HCEC 1CT (cell line): Measurements from ENCODE around the gene TNNC2.
"Not testable (repeated sequence)": the region's sequence is repeated elsewhere in the genome, so short reads cannot be mapped to it uniquely, and the experiment has no call there.

Experiments
- DNase-seq: peaks from one replicate; pipeline ENCODE4 v3.0.0-alpha.2; 2017

The TNNC2 gene

GRCh38 chr20:45848421-45848820, 21.3 kb upstream of the TNNC2 start:
- DNase-seq, result no peak

- no peak for DNase-seq
Measured at GRCh38 chr20:45845452-45845851, 18.3 kb upstream of the TNNC2 start.

- DNase-seq, result no peak
Measured at GRCh38 chr20:45843506-45843905, 16.4 kb upstream of the TNNC2 start.

- DNase-seq, result peak; percentile 30
Measured at GRCh38 chr20:45842169-45842812, 15.2 kb upstream of the TNNC2 start.

GRCh38 chr20:45841407-45842129, 14.5 kb upstream of the TNNC2 start:
- DNase-seq, result no peak

- no peak for DNase-seq
Measured at GRCh38 chr20:45840700-45841198, 13.6 kb upstream of the TNNC2 start.

GRCh38 chr20:45836841-45837240, 9.7 kb upstream of the TNNC2 start:
- no peak for DNase-seq

- peak; percentile 47 for DNase-seq
Measured at GRCh38 chr20:45835825-45836224, 8.7 kb upstream of the TNNC2 start.

GRCh38 chr20:45835329-45835765, 8.2 kb upstream of the TNNC2 start:
- DNase-seq, result no peak

- no peak for DNase-seq
Measured at GRCh38 chr20:45834797-45835161, 7.7 kb upstream of the TNNC2 start.

- peak; percentile 44 for DNase-seq
Measured at GRCh38 chr20:45833883-45834796, 7.0 kb upstream of the TNNC2 start.

GRCh38 chr20:45833030-45833882, 6.1 kb upstream of the TNNC2 start, which contains the start of gene SNX21:
Gene SNX21 (plus strand): TSS chr20:45833799. CDS start chr20:45833920, 121 bp downstream.
- DNase-seq, result peak; percentile 94

- no peak for DNase-seq
Measured at GRCh38 chr20:45832619-45833018, 5.5 kb upstream of the TNNC2 start.

- DNase-seq, result not testable (repeated sequence)
Measured at GRCh38 chr20:45829673-45830106, 2.6 kb upstream of the TNNC2 start.

GRCh38 chr20:45828589-45828988, 1.5 kb upstream of the TNNC2 start:
- DNase-seq, result no peak

GRCh38 chr20:45827712-45828111, 600 bp upstream of the TNNC2 start:
- no peak for DNase-seq

- DNase-seq, result no peak
Measured at GRCh38 chr20:45826381-45827019, 612 bp downstream of the TNNC2 start.

GRCh38 chr20:45823949-45824835, 2.9 kb downstream of the TNNC2 start:
- DNase-seq, result no peak

GRCh38 chr20:45822857-45823256, 4.3 kb downstream of the TNNC2 start:
- DNase-seq, result peak; percentile 25

- DNase-seq, result no peak
Measured at GRCh38 chr20:45821947-45822346, 5.2 kb downstream of the TNNC2 start.

GRCh38 chr20:45819466-45819865, 7.6 kb downstream of the TNNC2 start:
- DNase-seq, result no peak
